Prostate gland (tissue), 2 donors: Measurements from ENCODE around the gene FRMPD1. TPM values are rescaled to one million over a fixed set of nuclear protein-coding genes. Genes with fewer than 3 reads are reported as not detected.

Experiments
- DNase-seq: peaks from one replicate; pipeline ENCODE4 v3.0.0-alpha.2; 2019; ENCODE audit warnings: low spot score
- H3K27ac ChIP-seq, 2 donors: fragments of 200-600 bp; sonication (generic); 2 replicates each; pipeline ENCODE4 v1.5.1; 2017 to 2019
- H3K27me3 ChIP-seq: fragments of 200-600 bp; sonication (generic); replicated peaks from 2 replicates; pipeline ENCODE4 v1.5.1; 2019; ENCODE audit not compliant: insufficient read depth
- H3K36me3 ChIP-seq, 2 donors: fragments of 200-600 bp; sonication (generic); 1 replicate in 1 of 2; 2 replicates in 1 of 2; pipeline versions ENCODE4 v1.5.1 to v1.8.1; 2017 to 2019
- H3K4me1 ChIP-seq: fragments of 200-600 bp; sonication (generic); replicated peaks from 2 replicates; pipeline ENCODE4 v1.5.1; 2019
- H3K4me3 ChIP-seq, 2 donors: fragments of 200-600 bp; sonication (generic); 2 replicates each; pipeline ENCODE4 v1.5.1; 2017 to 2019
- H3K9me3 ChIP-seq: fragments of 200-600 bp; sonication (generic); 2 replicates; pipeline ENCODE4 v1.5.1; 2017
- CTCF ChIP-seq, 4 experiments: fragments of 200-600 bp in 2 of 4; fragments of 450-650 bp in 2 of 4; sonication (generic) in 2 of 4; IDR thresholded peaks; 1 replicate in 3 of 4; 2 replicates in 1 of 4; pipeline ENCODE4 v1.5.1; 2016 to 2019; ENCODE audit warnings: antibody characterized with exemption in 4 of 4, mild to moderate bottlenecking in 2 of 4, moderate library complexity in 2 of 4
- POLR2A ChIP-seq: fragments of 450-650 bp; IDR thresholded peaks from one replicate; pipeline ENCODE4 v1.6.1; 2016; ENCODE audit warnings: antibody characterized with exemption, mild to moderate bottlenecking
- POLR2AphosphoS5 ChIP-seq: sonication (generic); formaldehyde crosslinking; IDR thresholded peaks from one replicate; pipeline ENCODE4 v1.6.1; 2017; ENCODE audit warnings: antibody characterized with exemption
- WGBS: methylation state at CpG from one replicate; pipeline ENCODE4 v1.1.5; 2018; 5-methylcytosine and 5-hydroxymethylcytosine counted together
- intact Hi-C: fragments of 100-400 bp; cut with DNase I; formaldehyde crosslinking; loops from one replicate; pipeline ENCODE4 v1.14.2; 2022
- total RNA-seq, 2 donors: library from RNA; depleted of rRNA; stranded (reverse); fragments of >200 nt; gene quantifications; one replicate each; pipeline ENCODE4 v1.1.0, GENCODE V29; 2016

Gene FRMPD1
- total RNA-seq, 2 donors from 2014 or later: 0.36 to 47.6 TPM

- WGBS: 41% methylated on average over 11 of the region's 11 CpGs
- no peaks in the 10 kb centered on the region for H3K9me3 ChIP-seq
- H3K4me1 ChIP-seq: no peaks in the 10 kb centered on the region
- H3K4me3 ChIP-seq: no peak overlapping the region
- no peaks in the 10 kb centered on the region for H3K27me3 ChIP-seq
- DNase-seq: no peak
- H3K36me3 ChIP-seq: no peaks in the 10 kb centered on the region
- H3K27ac ChIP-seq: no peak overlapping the region
- TF ChIP-seq POLR2A (no peak), CTCF (IDR thresholded peaks at IDR 0.05) (no peak), POLR2AphosphoS5 (no peak)
- intact Hi-C loops: no loop called here
Observed at GRCh38 chr9:37676411-37676830, 25.7 kb downstream of the FRMPD1 start.

GRCh38 chr9:37677435-37677834 lies 26.7 kb downstream of the FRMPD1 start:
- Histone ChIP-seq H3K27me3 (no peaks in the 10 kb centered on the region), H3K27ac (no peak overlapping the region), H3K4me3 (no peak overlapping the region), H3K9me3 (no peaks in the 10 kb centered on the region), H3K4me1 (no peaks in the 10 kb centered on the region), H3K36me3 (no peaks in the 10 kb centered on the region)
- TF ChIP-seq CTCF (IDR thresholded peaks at IDR 0.05): no peak
- no peak for TF ChIP-seq POLR2AphosphoS5
- TF ChIP-seq POLR2A: no peak
- intact Hi-C loops: no loop called here
- no peak for DNase-seq
- 79% methylated on average over 2 of the region's 2 CpGs for WGBS

- 82% methylated on average over 1 of the region's 1 CpG for WGBS
- Histone ChIP-seq H3K27me3 (no peaks in the 10 kb centered on the region), H3K4me1 (no peaks in the 10 kb centered on the region), H3K9me3 (no peaks in the 10 kb centered on the region), H3K4me3 (no peak overlapping the region), H3K36me3 (no peaks in the 10 kb centered on the region), H3K27ac (no peak overlapping the region)
- TF ChIP-seq POLR2A (no peak), CTCF (IDR thresholded peaks at IDR 0.05) (no peak), POLR2AphosphoS5 (no peak)
- intact Hi-C loops: no loop called here
- DNase-seq: no peak
Observed at GRCh38 chr9:37678789-37679273, 28.1 kb downstream of the FRMPD1 start.

GRCh38 chr9:37679649-37680402 lies 29.1 kb downstream of the FRMPD1 start:
- Histone ChIP-seq H3K36me3 (no peaks in the 10 kb centered on the region), H3K4me1 (no peaks in the 10 kb centered on the region), H3K9me3 (no peaks in the 10 kb centered on the region), H3K27ac (no peak overlapping the region), H3K27me3 (no peaks in the 10 kb centered on the region), H3K4me3 (no peak overlapping the region)
- 80% methylated on average over 8 of the region's 8 CpGs for WGBS
- DNase-seq: no peak
- no peak for TF ChIP-seq POLR2AphosphoS5
- TF ChIP-seq POLR2A: no peak
- no peak for TF ChIP-seq CTCF (IDR thresholded peaks at IDR 0.05)
- intact Hi-C loops: no loop called here

- WGBS: 52% methylated on average over 3 of the region's 3 CpGs
- H3K27me3 ChIP-seq: no peaks in the 10 kb centered on the region
- H3K36me3 ChIP-seq: no peaks in the 10 kb centered on the region
- no peak for DNase-seq
- intact Hi-C loops: no loop called here
- H3K4me3 ChIP-seq: no peak overlapping the region
- no peaks in the 10 kb centered on the region for H3K9me3 ChIP-seq
- TF ChIP-seq CTCF (IDR thresholded peaks at IDR 0.05): no peak
- no peak for TF ChIP-seq POLR2A
- no peak for TF ChIP-seq POLR2AphosphoS5
- H3K4me1 ChIP-seq: no peaks in the 10 kb centered on the region
- H3K27ac ChIP-seq: no peak overlapping the region
Observed at GRCh38 chr9:37682951-37683350, 32.2 kb downstream of the FRMPD1 start.
